VCaP (cell line): ENCODE results near the gene EPB41.
"Not testable (repeated sequence)": the region's sequence is repeated elsewhere in the genome, so short reads cannot be mapped to it uniquely, and the experiment has no call there.

Experiments used
- H3K27ac ChIP-seq: fragments of 450-650 bp; 2 replicates; pipeline ENCODE4 v1.5.1; 2017
- CTCF ChIP-seq: fragments of 450-650 bp; conservative IDR thresholded peaks from 2 replicates; pipeline ENCODE4 v1.5.1; 2017; ENCODE audit warnings: mild to moderate bottlenecking, moderate library complexity

EPB41 gene

GRCh38 chr1:29099286-29099685, 184.9 kb downstream of the EPB41 start:
- no peak for TF ChIP-seq CTCF
- no peak overlapping the region for H3K27ac ChIP-seq

- no peak for TF ChIP-seq CTCF
- no peak overlapping the region for H3K27ac ChIP-seq
Measured at GRCh38 chr1:29100487-29100886, 186.1 kb downstream of the EPB41 start.

- H3K27ac ChIP-seq = no peak overlapping the region
- no peak for TF ChIP-seq CTCF
Measured at GRCh38 chr1:29105822-29106221, 191.5 kb downstream of the EPB41 start.

- H3K27ac ChIP-seq = not testable (repeated sequence)
Measured at GRCh38 chr1:29108041-29108440, 193.7 kb downstream of the EPB41 start.

- no peak for TF ChIP-seq CTCF
Measured at GRCh38 chr1:29112705-29113412, 198.5 kb downstream of the EPB41 start.

GRCh38 chr1:29113413-29114117, 199.2 kb downstream of the EPB41 start:
- no peak for TF ChIP-seq CTCF
- H3K27ac ChIP-seq = no peak overlapping the region

More at GRCh38 chr1:29112705-29113412, 198.5 kb downstream of the EPB41 start:
- no peak overlapping the region for H3K27ac ChIP-seq

GRCh38 chr1:29114654-29115053, 200.3 kb downstream of the EPB41 start:
- TF ChIP-seq CTCF = no peak

GRCh38 chr1:29117381-29117780, 203.0 kb downstream of the EPB41 start:
- TF ChIP-seq CTCF = no peak
- no peak overlapping the region for H3K27ac ChIP-seq

More at GRCh38 chr1:29114654-29115053, 200.3 kb downstream of the EPB41 start:
- H3K27ac ChIP-seq = no peak overlapping the region
